ENCODE data around the gene CMIP.

The CMIP gene

GRCh38 chr16:81440888-81441761 lies 3.5 kb upstream of the CMIP start:
- no peak for ATAC-seq (ENCODE audit: insufficient read depth, low read depth)
- H3K4me2 ChIP-seq (ENCODE audit: insufficient read depth, low read length): no peak overlapping the region
- no peaks in the 10 kb centered on the region; the same call in 1 of the 2 replicates for H3K36me3 ChIP-seq (ENCODE audit: insufficient read depth, low read length)
- peaks cover 41% of the 10 kb centered on the region for H3K4me1 ChIP-seq (ENCODE audit: insufficient read depth, low read length)
- H3K9me3 ChIP-seq (ENCODE audit: insufficient read depth, low read length, severe bottlenecking): no peaks in the 10 kb centered on the region
- no peak overlapping the region for H2AFZ ChIP-seq (ENCODE audit: low read depth, low read length)
- no peak for TF ChIP-seq CTCF (IDR thresholded peaks at IDR 0.05; ENCODE audit: borderline replicate concordance, extremely low read depth, low read length, poor library complexity, severe bottlenecking)
- no peak for TF ChIP-seq EZH2 (IDR thresholded peaks at IDR 0.05; ENCODE audit: borderline replicate concordance, low read depth, low read length, severe bottlenecking)
- H3K9ac ChIP-seq (ENCODE audit: low read depth, low read length): no peak overlapping the region
- no peak overlapping the region for H3K27ac ChIP-seq (ENCODE audit: low read length)
- DNase-seq: no peak
- H3K27me3 ChIP-seq (ENCODE audit: insufficient read depth, low read length, poor library complexity): no peaks in the 10 kb centered on the region
- H4K20me1 ChIP-seq (ENCODE audit: insufficient read depth, low read length): 0 out of 2 replicates have a peak, but pooled peaks cover 4% of the 10 kb centered on the region
- peaks cover 11% of the 10 kb centered on the region for H3K79me2 ChIP-seq (ENCODE audit: insufficient read depth, low read length)
- H3K4me3 ChIP-seq (ENCODE audit: low read depth in 1 of 2, low read length in 2 of 2): no peak overlapping the region

- Histone ChIP-seq H3K36me3 (ENCODE audit: insufficient read depth, low read length) (peaks cover 7% of the 10 kb centered on the region), H3K9me3 (ENCODE audit: insufficient read depth, low read length, severe bottlenecking) (no peaks in the 10 kb centered on the region), H3K79me2 (ENCODE audit: insufficient read depth, low read length) (peaks cover 23% of the 10 kb centered on the region), H3K9ac (ENCODE audit: low read depth, low read length) (no peak overlapping the region), H3K4me2 (ENCODE audit: insufficient read depth, low read length) (no peak overlapping the region), H3K27me3 (ENCODE audit: insufficient read depth, low read length, poor library complexity) (no peaks in the 10 kb centered on the region), H3K27ac (ENCODE audit: low read length) (no peak overlapping the region), H2AFZ (ENCODE audit: low read depth, low read length) (no peak overlapping the region), H3K4me1 (ENCODE audit: insufficient read depth, low read length) (peaks cover 48% of the 10 kb centered on the region), H4K20me1 (ENCODE audit: insufficient read depth, low read length) (peaks cover 15% of the 10 kb centered on the region; the same call in 1 of the 2 replicates), H3K4me3 (ENCODE audit: low read depth in 1 of 2, low read length in 2 of 2) (no peak overlapping the region)
- DNase-seq (no peak), ATAC-seq (ENCODE audit: insufficient read depth, low read depth) (no peak)
- TF ChIP-seq CTCF (IDR thresholded peaks at IDR 0.05; ENCODE audit: borderline replicate concordance, extremely low read depth, low read length, poor library complexity, severe bottlenecking): no peak
- TF ChIP-seq EZH2 (IDR thresholded peaks at IDR 0.05; ENCODE audit: borderline replicate concordance, low read depth, low read length, severe bottlenecking): no peak
Observed at GRCh38 chr16:81442220-81442915, 2.2 kb upstream of the CMIP start.

GRCh38 chr16:81442916-81443687 lies 1.5 kb upstream of the CMIP start:
- Histone ChIP-seq H3K27ac (ENCODE audit: low read length) (peak overlapping the region; percentile 66; the same call in 1 of the 2 replicates), H3K79me2 (ENCODE audit: insufficient read depth, low read length) (peaks cover 31% of the 10 kb centered on the region), H3K36me3 (ENCODE audit: insufficient read depth, low read length) (peaks cover 10% of the 10 kb centered on the region), H2AFZ (ENCODE audit: low read depth, low read length) (no peak overlapping the region), H3K4me3 (ENCODE audit: low read depth in 1 of 2, low read length in 2 of 2) (no peak overlapping the region), H3K4me1 (ENCODE audit: insufficient read depth, low read length) (peaks cover 48% of the 10 kb centered on the region), H3K27me3 (ENCODE audit: insufficient read depth, low read length, poor library complexity) (no peaks in the 10 kb centered on the region), H3K4me2 (ENCODE audit: insufficient read depth, low read length) (no peak overlapping the region), H3K9ac (ENCODE audit: low read depth, low read length) (no peak overlapping the region), H4K20me1 (ENCODE audit: insufficient read depth, low read length) (peaks cover 22% of the 10 kb centered on the region), H3K9me3 (ENCODE audit: insufficient read depth, low read length, severe bottlenecking) (no peaks in the 10 kb centered on the region)
- TF ChIP-seq CTCF (IDR thresholded peaks at IDR 0.05; ENCODE audit: borderline replicate concordance, extremely low read depth, low read length, poor library complexity, severe bottlenecking) (no peak), EZH2 (IDR thresholded peaks at IDR 0.05; ENCODE audit: borderline replicate concordance, low read depth, low read length, severe bottlenecking) (no peak)
- no peak for DNase-seq
- no peak for ATAC-seq (ENCODE audit: insufficient read depth, low read depth)
